ENCODE measurements around the gene SCGN.

DNA sequence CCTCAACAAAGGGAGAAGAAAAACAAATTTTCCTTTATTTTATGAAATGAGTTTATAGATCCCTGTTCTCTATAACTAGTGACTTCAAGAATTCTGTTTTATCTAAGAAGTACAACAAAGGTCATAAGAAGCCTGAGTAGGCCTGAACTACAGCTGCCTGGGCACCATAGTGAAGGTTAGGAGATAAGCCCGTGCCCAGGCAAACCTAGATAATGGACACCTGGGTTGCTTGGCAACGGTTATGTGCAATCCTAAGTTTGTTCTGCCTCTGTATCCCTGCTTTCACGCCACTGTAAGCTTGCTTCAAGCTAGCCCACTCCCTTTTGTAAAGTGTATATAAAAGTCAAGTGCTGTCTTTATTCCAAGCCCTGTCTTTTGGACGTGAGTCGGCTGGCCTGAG is 23.2 kb downstream of the SCGN start:
- TF ChIP-seq PML (IDR thresholded peaks at IDR 0.05; ENCODE audit: low read length) (no peak), DACH1 (IDR thresholded peaks at IDR 0.05; ENCODE audit: partially characterized antibody) (no peak), ZNF707 (CRISPR knock-in tag; conservative IDR thresholded peaks at IDR 0.05) (no peak), PTRF (tag; IDR thresholded peaks at IDR 0.05) (no peak), STAT5B (CRISPR knock-in tag; IDR thresholded peaks at IDR 0.05) (no peak), JUN (IDR thresholded peaks at IDR 0.05; ENCODE audit: borderline replicate concordance, low read depth, low read length) (no peak), JUN (CRISPR knock-in tag; IDR thresholded peaks at IDR 0.05; ENCODE audit: borderline replicate concordance) (no peak)
- TF ChIP-seq, protein P1, sequence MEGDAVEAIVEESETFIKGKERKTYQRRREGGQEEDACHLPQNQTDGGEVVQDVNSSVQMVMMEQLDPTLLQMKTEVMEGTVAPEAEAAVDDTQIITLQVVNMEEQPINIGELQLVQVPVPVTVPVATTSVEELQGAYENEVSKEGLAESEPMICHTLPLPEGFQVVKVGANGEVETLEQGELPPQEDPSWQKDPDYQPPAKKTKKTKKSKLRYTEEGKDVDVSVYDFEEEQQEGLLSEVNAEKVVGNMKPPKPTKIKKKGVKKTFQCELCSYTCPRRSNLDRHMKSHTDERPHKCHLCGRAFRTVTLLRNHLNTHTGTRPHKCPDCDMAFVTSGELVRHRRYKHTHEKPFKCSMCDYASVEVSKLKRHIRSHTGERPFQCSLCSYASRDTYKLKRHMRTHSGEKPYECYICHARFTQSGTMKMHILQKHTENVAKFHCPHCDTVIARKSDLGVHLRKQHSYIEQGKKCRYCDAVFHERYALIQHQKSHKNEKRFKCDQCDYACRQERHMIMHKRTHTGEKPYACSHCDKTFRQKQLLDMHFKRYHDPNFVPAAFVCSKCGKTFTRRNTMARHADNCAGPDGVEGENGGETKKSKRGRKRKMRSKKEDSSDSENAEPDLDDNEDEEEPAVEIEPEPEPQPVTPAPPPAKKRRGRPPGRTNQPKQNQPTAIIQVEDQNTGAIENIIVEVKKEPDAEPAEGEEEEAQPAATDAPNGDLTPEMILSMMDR (IDR thresholded peaks at IDR 0.05 in 2 of 3, conservative IDR thresholded peaks at IDR 0.05 in 1 of 3; ENCODE audit: insufficient read depth in 2 of 3, low read depth in 1 of 3, low read length in 3 of 3) = no peak
- TF ChIP-seq, protein P2, sequence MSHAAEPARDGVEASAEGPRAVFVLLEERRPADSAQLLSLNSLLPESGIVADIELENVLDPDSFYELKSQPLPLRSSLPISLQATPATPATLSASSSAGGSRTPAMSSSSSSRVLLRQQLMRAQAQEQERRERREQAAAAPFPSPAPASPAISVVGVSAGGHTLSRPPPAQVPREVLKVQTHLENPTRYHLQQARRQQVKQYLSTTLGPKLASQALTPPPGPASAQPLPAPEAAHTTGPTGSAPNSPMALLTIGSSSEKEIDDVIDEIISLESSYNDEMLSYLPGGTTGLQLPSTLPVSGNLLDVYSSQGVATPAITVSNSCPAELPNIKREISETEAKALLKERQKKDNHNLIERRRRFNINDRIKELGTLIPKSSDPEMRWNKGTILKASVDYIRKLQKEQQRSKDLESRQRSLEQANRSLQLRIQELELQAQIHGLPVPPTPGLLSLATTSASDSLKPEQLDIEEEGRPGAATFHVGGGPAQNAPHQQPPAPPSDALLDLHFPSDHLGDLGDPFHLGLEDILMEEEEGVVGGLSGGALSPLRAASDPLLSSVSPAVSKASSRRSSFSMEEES (CRISPR knock-in tag; IDR thresholded peaks at IDR 0.05) = no peak

All from K562 (cell line).